HEK293T (cell line): ENCODE data around the gene CCDC87.

Source experiments
- CTCF ChIA-PET: fragments of 350-600 bp; formaldehyde crosslinking; extraction: SDS; loops from one replicate; lab custom pipeline; 2021; ENCODE audit warnings: antibody characterized with exemption, inconsistent platforms; lab: Yijun Ruan, JAX
- POLR2A ChIA-PET: fragments of 350-600 bp; formaldehyde crosslinking; extraction: SDS; loops from one replicate; lab custom pipeline; 2020; ENCODE audit warnings: antibody characterized with exemption, inconsistent platforms; lab: Yijun Ruan, JAX
- DNase-seq: peaks from one replicate; pipeline ENCODE4 v3.0.0; 2012; ENCODE audit warnings: mixed read lengths; ENCODE audit errors: extremely low spot score
- ARNT ChIP-seq: fragments of 450-650 bp; IDR thresholded peaks from 2 replicates; pipeline ENCODE4 v1.6.1; 2017; ENCODE audit warnings: mild to moderate bottlenecking
- BHLHE40 ChIP-seq: fragments of 450-650 bp; IDR thresholded peaks from 2 replicates; pipeline ENCODE4 v1.6.1; 2016; ENCODE audit warnings: mild to moderate bottlenecking, moderate library complexity, borderline replicate concordance
- CTBP1 ChIP-seq: fragments of 450-650 bp; IDR thresholded peaks from 2 replicates; pipeline ENCODE4 v1.6.1; 2016; ENCODE audit warnings: borderline replicate concordance
- ELF4 ChIP-seq: fragments of 450-650 bp; IDR thresholded peaks from 2 replicates; pipeline ENCODE4 v1.6.1; 2017; ENCODE audit warnings: antibody characterized with exemption
- FOXA1 ChIP-seq: fragments of 450-650 bp; IDR thresholded peaks from 2 replicates; pipeline ENCODE4 v1.6.1; 2016; ENCODE audit warnings: mild to moderate bottlenecking
- FOXK2 ChIP-seq: fragments of 450-650 bp; IDR thresholded peaks from 2 replicates; pipeline ENCODE4 v1.6.1; 2016; ENCODE audit warnings: mild to moderate bottlenecking
- FOXM1 ChIP-seq: fragments of 450-650 bp; IDR thresholded peaks from 2 replicates; pipeline ENCODE4 v1.6.1; 2017; ENCODE audit warnings: mild to moderate bottlenecking, borderline replicate concordance
- HDGF ChIP-seq: fragments of 450-650 bp; IDR thresholded peaks from 2 replicates; pipeline ENCODE4 v1.6.1; 2017; ENCODE audit warnings: antibody characterized with exemption, borderline replicate concordance
- L3MBTL2 ChIP-seq: fragments of 450-650 bp; conservative IDR thresholded peaks from 2 replicates; pipeline ENCODE4 v1.6.1; 2016; ENCODE audit warnings: mild to moderate bottlenecking
- LEF1 ChIP-seq: fragments of 450-650 bp; IDR thresholded peaks from 2 replicates; pipeline ENCODE4 v1.6.1; 2017; ENCODE audit warnings: mild to moderate bottlenecking, borderline replicate concordance
- NFRKB ChIP-seq: fragments of 450-650 bp; IDR thresholded peaks from 2 replicates; pipeline ENCODE4 v1.6.1; 2016; ENCODE audit warnings: mild to moderate bottlenecking, moderate library complexity
- SP1 ChIP-seq: fragments of 450-650 bp; IDR thresholded peaks from 2 replicates; pipeline ENCODE4 v1.6.1; 2017
- SUZ12 ChIP-seq: fragments of 450-650 bp; IDR thresholded peaks from 2 replicates; pipeline ENCODE4 v1.6.1; 2016; ENCODE audit warnings: mild to moderate bottlenecking
- TARDBP ChIP-seq: fragments of 450-650 bp; IDR thresholded peaks from 2 replicates; pipeline ENCODE4 v1.6.1; 2016
- ZNF384 ChIP-seq: fragments of 450-650 bp; IDR thresholded peaks from 2 replicates; pipeline ENCODE4 v1.6.1; 2016
- TF ChIP-seq, protein P1 (sequence below): fragments of 450-650 bp; IDR thresholded peaks from 2 replicates; pipeline ENCODE4 v1.6.1; 2016

Gene CCDC87

DNA sequence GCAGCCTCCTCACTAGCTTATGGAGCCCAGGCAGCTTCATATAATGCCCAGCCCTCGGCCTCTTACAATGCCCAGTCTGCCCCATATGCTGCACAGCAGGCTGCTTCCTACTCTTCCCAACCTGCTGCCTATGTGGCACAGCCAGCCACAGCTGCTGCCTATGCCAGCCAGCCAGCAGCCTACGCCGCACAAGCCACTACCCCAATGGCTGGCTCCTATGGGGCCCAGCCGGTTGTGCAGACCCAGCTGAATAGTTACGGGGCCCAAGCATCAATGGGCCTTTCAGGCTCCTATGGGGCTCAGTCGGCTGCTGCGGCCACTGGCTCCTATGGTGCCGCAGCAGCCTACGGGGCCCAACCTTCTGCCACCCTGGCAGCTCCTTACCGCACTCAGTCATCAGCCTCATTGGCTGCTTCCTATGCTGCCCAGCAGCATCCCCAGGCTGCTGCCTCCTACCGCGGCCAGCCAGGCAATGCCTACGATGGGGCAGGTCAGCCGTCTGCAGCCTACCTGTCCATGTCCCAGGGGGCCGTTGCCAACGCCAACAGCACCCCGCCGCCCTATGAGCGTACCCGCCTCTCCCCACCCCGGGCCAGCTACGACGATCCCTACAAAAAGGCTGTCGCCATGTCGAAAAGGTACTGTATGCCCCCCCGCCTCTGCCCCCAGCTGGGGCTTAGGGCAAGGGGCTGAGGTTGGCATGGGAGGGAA is 32.3 kb upstream of the CCDC87 start:
- TF ChIP-seq TARDBP, result no peak
- TF ChIP-seq SUZ12, result no peak
- no peak for TF ChIP-seq ARNT
- no peak for TF ChIP-seq SP1
- TF ChIP-seq LEF1, result no peak
- no peak for TF ChIP-seq FOXA1
- TF ChIP-seq ZNF384, result no peak
- TF ChIP-seq ELF4, result no peak
- TF ChIP-seq CTBP1, result no peak
- TF ChIP-seq NFRKB, result no peak
- TF ChIP-seq FOXM1, result no peak
- no peak for TF ChIP-seq L3MBTL2
- no peak for TF ChIP-seq FOXK2
- CTCF ChIA-PET, result no interaction called here
- POLR2A ChIA-PET, result interaction anchor here (1.3 to 1.5 kb wide), 2 partner anchors 9 to 13 kb away, joined by 8 to 9 read pairs; partner anchors contain the start of genes RBM14 and RBM4
- DNase-seq, result no peak

DNA sequence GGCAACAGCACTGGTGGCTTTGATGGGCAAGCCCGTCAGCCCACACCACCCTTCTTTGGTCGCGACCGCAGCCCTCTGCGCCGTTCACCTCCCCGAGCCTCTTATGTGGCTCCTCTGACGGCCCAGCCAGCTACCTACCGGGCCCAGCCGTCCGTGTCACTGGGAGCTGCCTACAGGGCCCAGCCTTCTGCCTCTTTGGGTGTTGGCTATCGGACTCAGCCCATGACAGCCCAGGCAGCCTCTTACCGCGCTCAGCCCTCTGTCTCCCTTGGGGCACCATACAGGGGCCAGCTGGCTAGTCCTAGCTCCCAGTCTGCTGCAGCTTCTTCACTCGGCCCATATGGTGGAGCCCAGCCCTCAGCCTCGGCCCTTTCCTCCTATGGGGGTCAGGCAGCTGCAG is 31.6 kb upstream of the CCDC87 start:
- ChIA-PET POLR2A (interaction anchor here (1.3 to 1.5 kb wide), 3 partner anchors 8 to 32 kb away, joined by 4 to 9 read pairs (median 8); partner anchors contain the start of genes CCDC87, RBM14 and RBM4), CTCF (no interaction called here)
- DNase-seq, result no peak
- no peak for TF ChIP-seq FOXK2

DNA sequence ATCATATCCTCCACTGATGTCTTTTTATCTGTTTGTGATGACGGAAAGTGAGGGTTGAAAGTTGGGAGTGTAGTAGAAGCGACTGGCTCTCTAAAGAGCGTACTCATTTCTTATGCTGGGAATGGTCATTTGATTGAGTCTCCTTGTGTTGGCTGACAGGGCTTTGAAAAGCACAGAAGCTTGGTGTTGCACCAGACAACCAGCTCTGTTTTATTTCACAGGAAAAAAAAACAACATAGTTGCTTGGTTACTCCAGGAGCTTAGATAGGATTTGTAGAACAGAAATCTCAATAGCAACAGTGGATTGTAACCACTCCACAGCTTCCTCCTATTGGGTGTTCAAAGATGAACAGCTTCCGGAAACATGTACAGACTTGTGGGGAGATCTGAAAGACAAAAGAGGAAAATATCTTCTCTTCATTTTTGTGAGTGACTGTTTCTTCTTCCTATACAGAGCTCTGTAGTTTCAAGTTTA is 26.3 kb upstream of the CCDC87 start:
- TF ChIP-seq HDGF (no peak), FOXA1 (no peak), SP1 (no peak), LEF1 (no peak), ELF4 (no peak), FOXK2 (no peak), L3MBTL2 (no peak), CTBP1 (no peak), FOXM1 (no peak)
- no peak for DNase-seq
- ChIA-PET CTCF (interaction anchor here (0.7 kb wide), 1 partner anchor 58 kb away, joined by 3 read pairs; no protein-coding TSS in a partner anchor), POLR2A (interaction anchor here (1.1 to 4.4 kb wide), 2 partner anchors 9 to 18 kb away, joined by 3 to 84 read pairs; partner anchors contain the start of gene RBM4)

DNA sequence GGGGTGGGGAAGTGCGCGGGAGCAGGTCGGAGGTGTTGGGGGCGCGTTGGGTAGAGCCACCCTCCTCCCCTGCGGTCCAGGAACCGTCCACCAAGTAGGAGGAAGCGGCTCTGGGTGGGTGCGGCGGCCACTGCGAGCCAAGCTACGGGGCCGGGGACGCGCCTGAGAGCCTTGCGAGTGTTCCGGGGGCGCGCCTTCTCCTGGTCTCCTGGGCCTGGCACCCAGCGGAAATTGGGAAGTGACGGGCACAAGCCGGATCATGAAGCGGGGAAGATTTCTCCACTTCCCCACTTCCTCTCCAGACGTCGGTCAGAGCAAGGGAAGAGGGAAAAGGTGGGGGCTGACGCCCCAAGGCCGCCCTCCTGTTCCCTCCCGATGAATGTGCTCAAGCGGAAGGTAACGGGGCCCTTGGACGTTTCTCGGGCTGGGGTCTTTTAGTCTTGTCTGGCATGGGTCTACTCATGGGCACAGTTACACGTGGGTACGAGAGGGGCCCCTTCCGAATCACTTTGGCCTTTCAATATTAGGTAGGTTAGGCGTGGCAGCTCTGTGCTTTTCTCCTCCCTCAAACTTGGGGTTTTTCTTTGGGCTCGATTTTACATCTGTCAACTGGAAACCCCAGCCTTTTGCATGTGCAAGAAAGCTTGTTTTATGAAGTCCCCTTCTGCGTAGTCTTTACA is 24.4 kb upstream of the CCDC87 start:
- DNase-seq, result no peak
- ChIA-PET POLR2A (interaction anchor here (0.6 to 4.4 kb wide), 20 partner anchors 8 to 269 kb away, joined by 3 to 84 read pairs (median 5); partner anchors contain the start of genes ACTN3, BBS1, CCDC87 and CCS), CTCF (interaction anchor here (1.2 to 2.0 kb wide), 3 partner anchors 22 to 60 kb away, joined by 3 to 5 read pairs (median 3); partner anchors contain the start of genes CCDC87, CCS, RBM4 and RBM4B)
- TF ChIP-seq FOXA1 (no peak), BHLHE40 (no peak), ARNT (no peak), ZNF384 (no peak), NFRKB (no peak), TARDBP (no peak), FOXM1 (no peak), CTBP1 (no peak), HDGF (no peak), SUZ12 (no peak), FOXK2 (no peak), L3MBTL2 (no peak), LEF1 (no peak), ELF4 (no peak), SP1 (no peak)
- TF ChIP-seq, protein P1, sequence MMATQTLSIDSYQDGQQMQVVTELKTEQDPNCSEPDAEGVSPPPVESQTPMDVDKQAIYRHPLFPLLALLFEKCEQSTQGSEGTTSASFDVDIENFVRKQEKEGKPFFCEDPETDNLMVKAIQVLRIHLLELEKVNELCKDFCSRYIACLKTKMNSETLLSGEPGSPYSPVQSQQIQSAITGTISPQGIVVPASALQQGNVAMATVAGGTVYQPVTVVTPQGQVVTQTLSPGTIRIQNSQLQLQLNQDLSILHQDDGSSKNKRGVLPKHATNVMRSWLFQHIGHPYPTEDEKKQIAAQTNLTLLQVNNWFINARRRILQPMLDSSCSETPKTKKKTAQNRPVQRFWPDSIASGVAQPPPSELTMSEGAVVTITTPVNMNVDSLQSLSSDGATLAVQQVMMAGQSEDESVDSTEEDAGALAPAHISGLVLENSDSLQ, result no peak

DNA sequence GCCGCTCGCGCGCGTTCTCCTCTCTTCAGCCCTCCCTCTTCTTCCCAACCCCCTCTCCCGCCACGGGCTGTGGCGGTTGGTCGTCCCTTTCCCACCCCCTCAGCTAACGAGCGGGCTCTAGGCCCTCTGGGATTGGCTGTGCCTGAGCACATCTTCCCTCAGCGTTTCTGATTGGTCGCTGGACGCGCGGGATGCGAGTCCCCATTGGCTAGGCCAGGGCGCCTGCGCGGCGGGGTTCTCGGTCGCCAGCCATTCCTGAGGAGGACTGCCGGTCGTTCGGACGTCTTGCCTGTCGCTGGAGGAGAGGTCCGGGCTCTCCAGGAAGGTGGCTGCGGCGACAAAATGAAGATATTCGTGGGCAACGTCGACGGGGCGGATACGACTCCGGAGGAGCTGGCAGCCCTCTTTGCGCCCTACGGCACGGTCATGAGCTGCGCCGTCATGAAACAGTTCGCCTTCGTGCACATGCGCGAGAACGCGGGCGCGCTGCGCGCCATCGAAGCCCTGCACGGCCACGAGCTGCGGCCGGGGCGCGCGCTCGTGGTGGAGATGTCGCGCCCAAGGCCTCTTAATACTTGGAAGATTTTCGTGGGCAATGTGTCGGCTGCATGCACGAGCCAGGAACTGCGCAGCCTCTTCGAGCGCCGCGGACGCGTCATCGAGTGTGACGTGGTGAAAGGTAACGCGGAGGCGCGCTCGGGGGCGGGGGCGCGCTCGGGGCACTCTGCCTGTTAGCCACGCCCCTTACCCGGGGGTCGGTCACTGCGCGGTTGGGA is 23.7 kb upstream of the CCDC87 start, which contains the start of gene RBM14:
RBM14 (plus strand) TSS at position 252 of the 776 bp plus-strand sequence; CDS start at position 343, 91 bp downstream.
- ChIA-PET CTCF (interaction anchor here (1.2 to 2.0 kb wide), 2 partner anchors 22 to 24 kb away, joined by 3 to 5 read pairs; partner anchors contain the start of genes CCDC87, CCS and RBM4), POLR2A (interaction anchor here (0.6 to 4.4 kb wide), 25 partner anchors 8 to 303 kb away, joined by 3 to 84 read pairs (median 5); partner anchors contain the start of genes ACTN3, CCDC87, CCS and RBM4)
- TF ChIP-seq ELF4, result peak; percentile 77; the same call in 1 of the 2 replicates
- no peak for TF ChIP-seq CTBP1
- TF ChIP-seq L3MBTL2, result peak; percentile 88
- no peak for TF ChIP-seq TARDBP
- TF ChIP-seq SUZ12, result no peak
- TF ChIP-seq, protein P1, result peak; percentile 83
- DNase-seq, result peak; percentile 98

DNA sequence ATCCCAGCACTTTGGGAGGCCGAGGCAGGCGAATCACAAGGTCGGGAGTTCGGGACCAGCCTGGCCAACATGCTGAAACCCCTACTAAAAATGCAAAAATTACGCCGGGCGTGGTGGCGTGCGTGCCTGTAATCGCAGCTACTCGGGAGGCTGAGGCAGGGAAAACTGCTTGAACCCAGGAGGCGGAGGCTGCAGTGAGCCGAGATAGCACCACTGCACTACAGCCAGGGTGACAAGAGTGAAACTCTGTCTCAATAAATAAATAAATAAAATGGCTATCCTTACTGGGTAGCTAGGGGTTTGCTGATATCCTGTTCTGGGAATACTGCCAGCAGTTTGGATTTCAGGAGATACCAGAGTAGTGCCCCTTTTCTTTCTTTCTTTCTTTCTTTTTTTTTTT is 21.2 kb upstream of the CCDC87 start:
- DNase-seq, result no peak
- POLR2A ChIA-PET, result interaction anchor here (0.7 to 1.6 kb wide), 4 partner anchors 9 to 238 kb away, joined by 3 to 10 read pairs (median 4); partner anchors contain the start of genes CCDC87 and CCS
- CTCF ChIA-PET, result no interaction called here
- TF ChIP-seq TARDBP (no peak), CTBP1 (no peak), ARNT (no peak), FOXK2 (no peak), HDGF (no peak), SUZ12 (no peak), NFRKB (no peak)
